Measurements from ENCODE around the gene COL4A4.
A peak's percentile ranks its signal among the peaks of the same experiment; 100 is the strongest.

COL4A4 gene

GRCh38 chr2:227160164-227160563 is 3.8 kb downstream of the COL4A4 start:
- no peak for DNase-seq

GRCh38 chr2:227154986-227155774 is 8.8 kb downstream of the COL4A4 start:
- no peak for DNase-seq

- DNase-seq = no peak
Observed at GRCh38 chr2:227153758-227154486, 10.1 kb downstream of the COL4A4 start.

- no peak for DNase-seq
Observed at GRCh38 chr2:227153307-227153706, 10.7 kb downstream of the COL4A4 start.

GRCh38 chr2:227152093-227152766 is 11.8 kb downstream of the COL4A4 start:
- DNase-seq = no peak

- peak; percentile 52 to 63 for DNase-seq
Observed at GRCh38 chr2:227150222-227150936, 13.6 kb downstream of the COL4A4 start.

- no peak for DNase-seq
Observed at GRCh38 chr2:227148106-227148505, 15.9 kb downstream of the COL4A4 start.

- DNase-seq = no peak
Observed at GRCh38 chr2:227147023-227147422, 17.0 kb downstream of the COL4A4 start.

- no peak for DNase-seq
Observed at GRCh38 chr2:227146456-227146855, 17.5 kb downstream of the COL4A4 start.

GRCh38 chr2:227143895-227144294 is 20.1 kb downstream of the COL4A4 start:
- DNase-seq = no peak

GRCh38 chr2:227141301-227141700 is 22.7 kb downstream of the COL4A4 start:
- DNase-seq = no peak

- no peak for DNase-seq
Observed at GRCh38 chr2:227134591-227134990, 29.4 kb downstream of the COL4A4 start.

- DNase-seq = no peak
Observed at GRCh38 chr2:227132986-227133385, 31.0 kb downstream of the COL4A4 start.

- no peak for DNase-seq
Observed at GRCh38 chr2:227130636-227131035, 33.4 kb downstream of the COL4A4 start.

- no peak for DNase-seq
Observed at GRCh38 chr2:227127201-227127600, 36.8 kb downstream of the COL4A4 start.

- DNase-seq = peak; percentile 5 to 38
Observed at GRCh38 chr2:227125506-227125905, 38.5 kb downstream of the COL4A4 start.

- DNase-seq = no peak
Observed at GRCh38 chr2:227124811-227125210, 39.2 kb downstream of the COL4A4 start.

GRCh38 chr2:227123697-227124096 is 40.3 kb downstream of the COL4A4 start:
- no peak for DNase-seq

GRCh38 chr2:227118353-227118752 is 45.7 kb downstream of the COL4A4 start:
- no peak for DNase-seq

GRCh38 chr2:227117852-227118251 is 46.2 kb downstream of the COL4A4 start:
- DNase-seq = no peak

GRCh38 chr2:227117027-227117426 is 47.0 kb downstream of the COL4A4 start:
- DNase-seq = no peak

GRCh38 chr2:227115761-227116160 is 48.2 kb downstream of the COL4A4 start:
- no peak for DNase-seq
